ENCODE data around the gene SYT11.
"Not testable (repeated sequence)": the region's sequence is repeated elsewhere in the genome, so short reads cannot be mapped to it uniquely, and the experiment has no call there.

Gene SYT11

DNA sequence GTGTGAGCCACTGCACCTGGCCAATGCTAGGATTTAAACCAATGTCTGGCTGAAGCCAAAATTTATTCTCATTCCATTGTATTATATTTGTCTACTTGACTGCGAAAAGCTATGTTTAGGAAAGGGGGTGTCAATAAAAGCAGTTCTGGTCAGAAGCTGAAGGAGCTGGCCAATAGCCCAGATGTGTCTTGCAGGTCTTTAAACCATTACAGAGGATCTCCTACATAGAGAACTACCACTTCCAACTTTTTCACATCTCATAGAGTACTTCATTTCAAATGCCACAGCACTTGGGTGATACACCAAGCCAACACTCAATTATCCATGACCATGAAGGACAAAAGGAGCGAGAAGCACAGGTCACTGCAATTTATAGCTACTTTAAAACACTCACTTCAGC is 2.5 kb downstream of the SYT11 start:
- no peak for DNase-seq

DNA sequence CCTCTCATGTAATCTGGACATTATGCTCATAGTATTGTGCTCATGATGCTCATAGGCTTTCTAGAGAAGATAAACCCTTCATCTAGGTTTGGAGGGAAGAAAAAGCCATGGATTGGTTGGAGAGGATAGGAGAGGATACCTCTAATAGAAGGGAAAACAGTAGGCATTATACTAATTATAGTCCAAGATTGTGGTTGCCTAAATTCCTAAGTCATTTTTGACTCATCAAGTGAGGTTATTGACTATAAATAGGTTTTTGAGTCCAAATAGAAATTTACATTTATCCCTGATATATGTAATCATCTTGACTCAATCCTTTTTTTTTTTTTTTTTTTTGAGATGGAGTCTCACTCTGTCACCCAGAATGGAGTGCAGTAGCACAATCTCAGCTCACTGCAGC is 5.0 kb downstream of the SYT11 start:
- DNase-seq, result no peak

DNA sequence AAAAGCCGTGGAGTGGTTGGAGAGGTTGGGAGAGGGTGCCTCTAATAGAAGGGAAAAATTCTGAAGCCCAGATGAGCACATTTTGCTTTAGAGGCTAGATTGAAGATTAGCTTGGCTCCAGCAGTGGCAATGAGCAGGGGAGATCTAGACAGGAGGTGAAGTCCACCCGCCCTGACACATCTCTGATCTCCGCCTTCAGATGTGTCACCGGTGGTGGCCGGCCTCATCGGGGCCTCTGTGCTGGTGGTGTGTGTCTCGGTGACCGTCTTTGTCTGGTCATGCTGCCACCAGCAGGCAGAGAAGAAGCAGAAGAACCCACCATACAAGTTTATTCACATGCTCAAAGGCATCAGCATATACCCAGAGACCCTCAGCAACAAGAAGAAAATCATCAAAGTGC is 8.4 kb downstream of the SYT11 start:
- no peak for DNase-seq

DNA sequence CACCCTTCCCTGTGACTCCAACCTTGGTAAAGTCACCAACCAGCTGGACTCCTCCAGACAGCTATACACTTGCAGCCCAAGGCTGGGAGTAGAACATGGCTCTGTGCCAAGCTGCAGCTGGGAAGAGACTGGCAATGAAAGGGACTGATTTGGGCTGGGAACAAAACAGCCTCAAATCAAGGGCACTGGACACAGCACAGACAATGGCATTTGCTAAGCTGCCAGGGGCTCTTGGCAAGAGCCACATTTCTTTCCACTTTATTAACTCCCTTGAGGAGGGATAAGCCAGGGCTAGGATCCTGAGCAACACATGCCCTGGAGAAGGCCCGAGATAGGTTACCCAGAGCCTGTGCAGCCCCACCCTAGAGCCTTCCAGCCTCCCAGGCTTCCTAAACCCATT is 12.0 kb downstream of the SYT11 start:
- no peak for DNase-seq

DNA sequence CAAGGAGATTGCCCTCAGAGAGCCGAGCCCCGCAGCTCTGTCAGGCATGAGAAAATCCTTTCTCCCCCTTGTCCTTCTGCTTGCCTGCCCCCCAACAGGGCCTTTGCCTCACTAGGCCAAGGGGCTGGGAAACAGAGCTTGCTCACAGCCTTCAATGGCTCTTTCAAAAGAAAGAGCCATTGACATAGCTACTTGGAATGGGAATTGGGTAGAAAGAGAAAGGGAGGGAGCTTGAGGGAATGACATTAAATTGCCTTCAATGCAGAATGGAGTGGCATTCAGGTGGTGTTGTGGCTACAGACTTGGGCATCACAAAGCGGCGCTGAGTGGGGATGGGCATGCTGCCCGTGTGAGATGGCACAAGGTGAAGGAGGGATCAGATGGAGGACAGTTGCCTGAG is 13.2 kb downstream of the SYT11 start:
- no peak for DNase-seq

DNA sequence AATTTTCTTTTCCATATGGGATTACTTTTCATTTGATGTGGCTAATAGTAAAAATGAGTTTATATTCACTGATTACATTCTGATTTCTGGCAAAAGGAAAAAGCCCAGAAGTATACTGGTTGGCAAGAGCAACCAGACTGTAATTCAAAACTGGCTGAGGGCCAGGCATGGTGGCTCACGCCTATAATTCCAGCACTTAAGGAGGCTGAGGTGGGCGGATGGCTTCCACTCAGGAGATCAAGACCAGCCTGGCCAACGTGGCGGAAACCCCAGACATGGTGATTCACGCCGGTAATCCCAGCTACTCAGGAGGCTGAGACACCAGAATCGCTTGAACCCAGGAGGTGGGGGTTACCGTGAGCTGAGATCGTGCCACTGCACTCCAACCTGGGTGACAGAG is 14.5 kb downstream of the SYT11 start:
- DNase-seq, result no peak

DNA sequence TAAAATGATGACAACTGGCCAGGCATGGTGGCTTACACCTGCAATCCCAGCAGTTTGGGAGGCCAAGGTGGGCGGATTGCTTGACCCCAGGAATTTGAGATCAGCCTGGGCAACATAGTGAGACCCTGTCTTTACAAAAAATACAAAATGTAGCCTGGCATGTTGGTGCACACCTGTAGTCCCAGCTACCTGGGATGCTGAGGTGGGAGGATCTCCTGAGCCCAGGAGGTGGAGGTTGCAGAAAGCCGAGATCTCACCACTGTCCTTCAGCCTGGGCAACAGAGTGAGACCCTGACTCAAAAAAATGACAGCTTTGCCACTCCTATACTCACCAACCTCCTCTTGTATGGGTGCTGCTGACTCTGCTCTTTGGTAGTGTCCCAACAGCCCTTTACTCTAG is 18.6 kb downstream of the SYT11 start:
- DNase-seq, result no peak

DNA sequence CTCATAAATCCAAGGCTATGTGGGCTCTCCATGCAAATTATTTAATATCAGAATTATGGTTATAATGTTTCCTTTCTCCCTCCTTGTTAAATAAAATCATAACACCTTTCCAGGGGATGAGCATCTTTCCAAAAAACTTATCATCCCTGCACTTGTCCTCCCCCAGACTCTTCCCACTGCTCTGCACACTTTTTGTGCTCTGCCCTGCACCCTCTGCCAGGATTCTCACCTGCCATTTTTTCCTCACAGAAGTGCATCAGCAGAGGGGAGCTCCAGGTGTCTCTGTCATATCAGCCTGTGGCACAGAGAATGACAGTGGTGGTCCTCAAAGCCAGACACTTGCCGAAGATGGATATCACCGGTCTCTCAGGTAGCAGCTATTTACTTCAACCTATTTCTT is 20.9 kb downstream of the SYT11 start:
- DNase-seq, result no peak

DNA sequence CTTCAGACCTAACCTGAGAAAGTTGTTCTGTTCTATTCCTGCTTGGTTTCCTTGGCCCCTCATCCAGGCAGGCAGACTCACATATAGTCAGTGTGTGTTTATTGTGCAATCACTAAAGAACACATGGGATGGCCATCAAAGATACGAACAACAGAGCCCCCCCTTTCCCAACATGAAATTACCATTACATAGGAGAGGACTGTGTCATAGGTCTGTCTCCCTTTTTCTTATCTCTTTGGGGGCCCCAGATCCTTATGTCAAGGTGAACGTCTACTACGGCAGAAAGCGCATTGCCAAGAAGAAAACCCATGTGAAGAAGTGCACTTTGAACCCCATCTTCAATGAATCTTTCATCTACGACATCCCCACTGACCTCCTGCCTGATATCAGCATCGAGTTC is 21.6 kb downstream of the SYT11 start:
- no peak for DNase-seq

DNA sequence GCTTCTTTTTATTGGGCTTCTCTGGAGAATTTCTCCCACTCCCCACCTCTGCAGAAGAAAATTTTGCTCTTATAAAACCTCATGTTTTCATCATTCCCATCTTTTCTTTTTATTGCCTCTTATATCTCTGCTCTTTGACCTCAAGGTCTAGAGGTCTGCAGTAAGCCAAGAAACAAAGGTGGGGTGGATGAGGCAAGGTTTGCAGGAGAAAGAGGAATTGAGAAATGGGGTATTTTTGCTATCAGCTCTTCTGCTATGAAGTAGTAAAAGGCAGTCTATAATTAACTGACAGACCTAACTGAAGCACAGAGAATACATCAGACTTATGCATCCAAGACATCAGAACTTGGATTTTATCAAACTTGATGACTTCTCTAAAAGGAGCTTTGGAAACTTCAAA is 22.9 kb downstream of the SYT11 start:
- DNase-seq, result no peak

DNA sequence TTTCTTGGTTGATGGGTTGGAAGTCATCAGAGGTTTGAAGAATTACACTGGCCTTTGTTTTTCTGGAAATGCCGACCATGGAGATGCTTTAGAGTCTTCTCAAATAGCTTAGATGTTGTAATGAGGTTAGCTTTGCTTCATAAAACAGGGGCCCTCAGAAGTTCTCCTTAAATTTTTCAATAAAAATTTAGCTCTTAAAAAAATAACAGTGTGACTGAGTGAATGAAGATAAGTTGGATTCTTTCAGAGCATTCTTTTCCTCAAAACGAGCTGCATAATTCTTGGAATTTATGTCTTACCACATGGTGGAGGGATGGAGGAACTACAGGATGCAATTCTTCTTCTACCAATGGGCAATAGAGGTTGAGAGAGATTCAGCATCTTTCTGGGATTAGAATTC is 23.4 kb downstream of the SYT11 start:
- DNase-seq, result no peak

DNA sequence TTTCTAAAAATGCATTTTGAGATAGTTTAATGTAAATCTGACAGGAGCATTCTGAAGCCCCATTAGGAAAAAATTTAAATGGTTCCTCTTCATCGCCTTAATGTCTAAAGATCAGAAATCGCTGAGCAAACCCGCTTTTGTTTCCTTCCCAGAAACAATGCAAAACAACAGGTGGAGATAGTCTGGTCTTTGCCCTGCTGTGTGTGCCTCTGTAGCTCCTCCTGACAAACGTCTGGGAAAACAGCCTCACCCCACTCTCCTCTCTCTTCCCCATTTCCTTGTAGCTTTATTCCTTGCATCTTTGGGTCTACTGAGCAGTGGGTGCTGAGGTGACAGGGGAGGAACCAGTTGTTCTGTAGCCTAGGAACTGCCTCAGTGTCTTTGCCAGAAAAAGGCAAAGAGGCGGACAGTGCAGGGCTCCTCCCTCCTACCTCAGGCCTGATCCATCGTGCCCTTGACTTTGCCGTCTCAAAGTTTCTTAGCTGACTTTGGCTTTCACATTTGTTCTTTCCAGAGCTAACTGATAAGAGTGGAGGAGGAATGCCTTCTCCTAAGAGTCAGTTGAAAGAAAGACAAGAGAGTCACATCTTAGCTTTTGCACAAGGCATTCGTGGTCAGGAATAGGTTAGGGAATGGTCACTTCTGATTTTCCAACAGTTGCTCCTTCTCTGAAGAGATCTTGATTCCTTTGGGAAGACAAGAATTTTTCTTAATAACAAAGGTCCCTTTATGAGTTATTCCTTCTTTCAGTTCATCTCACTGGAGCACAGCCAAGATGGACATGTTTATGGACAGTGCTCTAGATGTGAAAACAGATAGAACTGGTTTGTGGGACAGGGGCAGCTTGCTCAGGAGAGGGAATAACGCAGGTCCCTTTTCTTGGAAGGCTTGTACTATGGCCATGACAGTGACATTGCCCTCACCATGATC is 24.9 kb downstream of the SYT11 start:
- no peak for DNase-seq

DNA sequence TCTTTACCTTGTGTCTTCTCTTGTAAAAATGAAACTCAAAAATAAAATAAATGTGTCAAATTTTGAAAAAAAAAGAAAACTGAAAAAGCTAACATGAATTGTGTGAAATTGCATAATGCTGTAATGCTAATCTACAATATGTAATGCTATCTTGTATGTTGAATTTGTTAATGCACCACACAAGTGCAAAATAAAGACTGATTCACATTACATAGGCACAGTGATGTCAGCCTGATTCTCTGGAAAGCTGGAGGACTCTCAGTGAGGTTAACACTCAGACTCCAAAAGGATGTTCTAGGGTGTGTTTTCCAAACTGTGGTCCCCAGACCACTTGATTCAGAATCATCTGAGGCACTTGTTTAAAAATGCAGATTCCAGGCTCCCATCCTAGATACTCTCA is 25.6 kb downstream of the SYT11 start:
- DNase-seq, result no peak

DNA sequence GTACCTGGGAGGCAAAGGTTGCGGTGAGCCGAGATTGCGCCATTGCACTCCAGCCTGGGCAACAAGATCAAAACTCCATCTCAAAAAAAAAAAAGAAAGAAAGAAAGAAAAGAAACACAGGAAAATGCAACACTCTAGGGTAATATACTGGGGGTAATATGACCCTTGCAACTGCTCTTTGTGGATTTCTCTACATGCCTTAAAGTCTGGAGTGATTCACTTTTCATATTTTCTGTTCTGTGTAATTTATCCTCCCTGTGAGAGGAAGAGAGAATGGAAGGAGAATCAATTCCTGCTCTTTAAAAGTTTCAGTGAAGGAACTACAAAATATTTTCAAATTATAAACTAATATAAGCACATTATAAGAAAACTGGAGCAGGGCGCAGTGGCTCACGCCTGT is 29.1 kb downstream of the SYT11 start:
- no peak for DNase-seq

DNA sequence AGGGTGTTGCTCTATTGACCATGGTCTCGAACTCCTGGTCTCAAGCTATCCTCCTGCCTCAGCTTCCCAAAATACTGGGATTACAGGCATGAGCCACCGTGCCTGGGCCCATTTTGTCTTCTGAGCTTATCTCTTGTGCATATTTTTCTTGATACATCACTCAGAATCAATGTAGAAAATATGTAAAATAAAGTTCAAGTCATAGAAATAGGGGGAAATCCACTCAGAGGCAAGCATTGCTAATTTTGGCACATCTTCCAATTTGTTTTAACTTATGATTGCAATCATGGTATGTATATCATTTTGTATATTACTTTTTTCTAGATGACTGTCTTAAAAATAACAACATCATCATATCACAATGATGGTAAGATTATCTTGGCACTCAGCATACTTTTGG is 30.2 kb downstream of the SYT11 start:
- DNase-seq, result no peak

DNA sequence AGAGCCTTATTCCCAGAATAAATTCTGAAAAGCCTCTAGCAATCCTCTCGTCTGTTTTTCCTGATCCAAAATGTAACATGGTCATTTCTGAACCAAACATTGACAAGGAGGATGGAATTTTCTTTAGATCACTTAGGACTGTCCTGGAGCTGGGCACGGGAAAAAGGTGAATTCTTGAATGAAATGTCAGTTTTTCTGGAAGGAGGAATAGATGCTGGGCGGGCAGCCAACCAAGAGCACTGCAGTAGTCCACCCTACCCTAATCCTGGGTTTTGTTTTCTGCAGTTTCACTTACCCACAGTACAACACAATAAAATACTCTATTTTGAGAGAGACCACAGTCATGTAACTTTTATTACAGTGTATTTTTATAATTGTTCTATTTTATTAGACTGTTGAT is 30.9 kb downstream of the SYT11 start:
- DNase-seq, result no peak

DNA sequence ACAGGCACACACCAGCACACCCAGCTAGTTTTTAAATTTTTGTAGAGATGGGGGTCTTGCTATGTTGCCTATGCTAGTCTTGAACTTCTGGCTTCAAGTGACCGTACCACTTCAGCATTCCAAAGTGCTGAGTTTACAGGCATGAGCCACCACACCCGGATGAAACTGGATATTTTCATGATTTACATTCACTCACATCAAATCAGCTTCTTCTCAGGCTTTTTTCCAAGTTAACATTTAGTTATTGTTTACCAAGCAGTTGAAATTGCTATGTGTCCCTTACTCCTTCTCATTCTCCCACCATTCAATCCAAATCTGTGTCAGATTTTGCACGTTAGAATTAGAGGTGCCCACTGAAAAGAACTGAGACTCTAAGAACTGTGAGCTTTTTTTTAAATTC is 33.4 kb downstream of the SYT11 start:
- DNase-seq, result no peak

DNA sequence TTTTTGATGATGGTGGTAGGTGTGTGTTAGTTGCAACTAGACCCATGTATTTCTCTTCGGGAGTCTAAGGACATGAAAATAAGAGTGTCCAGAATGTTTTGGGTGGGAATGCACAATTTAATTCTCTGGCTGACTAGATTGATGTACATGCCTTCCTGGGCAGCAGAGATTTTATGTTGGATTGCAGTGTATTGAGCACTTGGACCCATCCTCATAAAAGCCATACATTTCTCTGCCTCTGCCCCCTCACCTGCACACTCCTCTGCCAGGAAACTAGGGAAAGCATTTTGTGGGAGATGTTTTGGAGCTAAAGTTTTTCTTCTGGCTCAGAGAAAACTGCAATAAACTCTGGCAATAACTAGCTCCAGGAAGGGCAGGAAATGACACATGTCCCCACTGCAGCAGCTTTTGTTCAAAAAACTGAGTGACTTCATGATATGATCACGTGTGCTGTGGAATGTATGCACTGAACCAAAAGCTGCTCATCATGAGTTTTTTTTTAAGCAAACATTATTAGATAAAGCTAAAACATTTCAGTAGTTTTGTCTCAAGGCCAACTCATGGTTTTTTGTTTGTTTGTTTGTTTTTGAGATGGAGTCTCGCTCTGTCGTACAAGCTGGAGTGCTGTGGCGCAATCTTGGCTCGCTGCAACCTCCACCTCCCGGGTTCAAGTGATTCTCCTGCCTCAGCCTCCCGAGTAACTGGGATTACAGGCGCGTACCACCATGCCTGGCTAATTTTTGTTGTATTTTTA is 34.2 kb downstream of the SYT11 start:
- DNase-seq, result no peak

DNA sequence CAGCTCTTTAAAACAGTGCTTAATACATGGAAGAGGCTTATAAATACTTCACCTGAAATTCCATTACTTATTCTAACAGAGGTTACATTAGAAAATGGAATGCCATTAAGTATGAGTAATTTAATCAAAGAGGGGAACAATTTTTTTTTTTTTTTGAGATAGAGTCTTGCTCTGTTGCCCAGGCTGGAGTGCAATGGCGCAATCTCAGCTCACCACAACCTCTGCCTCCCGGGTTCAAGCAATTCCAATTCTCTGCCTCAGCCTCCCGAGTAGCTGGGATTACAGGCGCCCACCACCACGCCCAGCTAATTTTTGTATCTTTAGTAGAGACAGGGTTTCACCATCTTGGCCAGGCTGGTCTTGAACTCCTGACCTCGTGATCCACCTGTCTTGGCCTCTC is 36.2 kb downstream of the SYT11 start:
- not testable (repeated sequence) for DNase-seq

DNA sequence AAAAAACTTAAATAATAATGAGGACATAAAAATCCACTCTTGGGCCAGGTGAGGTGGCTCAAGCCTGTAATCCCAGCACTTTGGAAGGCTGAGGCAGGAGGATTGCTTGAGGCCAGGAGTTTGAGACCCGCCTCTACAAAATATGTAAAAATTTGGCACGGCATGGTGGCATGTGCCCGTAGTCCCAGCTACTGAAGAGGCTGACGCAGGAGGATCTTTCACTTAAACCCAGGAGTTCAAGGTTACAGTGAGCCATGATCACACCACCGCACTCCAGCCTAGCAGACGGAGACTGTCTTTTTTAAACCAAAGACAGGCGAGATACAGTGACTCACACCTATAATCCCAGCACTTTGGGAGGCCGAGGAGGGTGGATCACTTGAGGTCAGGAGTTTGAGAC is 37.1 kb downstream of the SYT11 start:
- DNase-seq, result not testable (repeated sequence)

DNA sequence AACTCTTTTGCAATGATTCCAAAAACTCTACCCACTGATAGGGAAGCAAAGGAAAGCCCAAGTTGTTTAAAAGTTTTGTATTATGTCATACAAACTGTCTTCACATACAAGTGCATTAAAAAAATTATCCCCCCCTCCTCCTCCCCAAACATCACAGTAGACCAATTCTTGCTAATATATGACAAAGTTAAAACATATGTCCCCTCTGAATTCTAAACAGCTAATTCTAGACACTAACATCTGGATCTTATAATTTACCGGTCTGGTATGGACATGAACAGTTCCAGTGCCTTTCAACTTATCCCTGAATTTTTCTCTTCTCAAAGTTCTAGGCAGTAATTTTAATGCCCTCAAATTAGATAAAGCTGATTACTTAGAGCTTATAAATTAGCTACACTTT is 38.4 kb downstream of the SYT11 start:
- DNase-seq, result no peak

DNA sequence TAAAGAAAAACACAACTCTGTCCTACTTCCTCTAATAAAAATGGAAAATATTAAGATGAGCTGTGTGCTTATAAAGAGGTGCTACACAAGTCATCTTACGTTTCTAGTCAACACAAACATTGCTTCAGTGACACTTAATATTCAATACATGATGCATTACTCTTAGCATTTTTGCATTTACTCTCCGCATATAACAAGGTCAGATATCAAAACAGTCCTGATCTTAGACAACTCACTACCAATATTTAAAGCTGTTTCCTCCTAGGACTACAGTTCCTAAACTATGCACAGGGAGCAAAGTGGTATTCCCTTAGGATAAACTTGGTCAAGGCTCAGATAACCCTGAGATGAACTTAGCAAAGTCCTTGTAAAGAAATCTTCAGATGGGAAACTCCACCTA is 39.5 kb downstream of the SYT11 start:
- DNase-seq, result no peak

DNA sequence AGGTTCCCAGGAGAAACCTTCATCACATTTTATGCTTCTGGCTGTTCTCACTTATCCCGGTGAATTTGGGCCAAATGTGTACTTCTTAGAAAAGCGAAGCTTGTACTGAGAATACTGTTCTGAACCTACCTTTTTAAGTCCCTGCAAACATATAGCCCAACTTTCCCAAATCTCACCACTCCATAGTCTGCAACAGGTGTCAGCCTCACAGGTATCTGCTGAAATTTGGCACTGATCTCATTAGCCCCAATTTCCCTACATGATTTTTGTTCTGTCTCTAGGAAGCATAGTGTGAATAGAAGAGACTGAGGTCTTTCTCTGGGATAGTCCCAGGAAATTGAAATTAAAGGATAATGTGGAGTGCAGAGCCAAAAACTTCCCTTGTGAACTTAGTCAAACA is 40.3 kb downstream of the SYT11 start:
- DNase-seq, result no peak

DNA sequence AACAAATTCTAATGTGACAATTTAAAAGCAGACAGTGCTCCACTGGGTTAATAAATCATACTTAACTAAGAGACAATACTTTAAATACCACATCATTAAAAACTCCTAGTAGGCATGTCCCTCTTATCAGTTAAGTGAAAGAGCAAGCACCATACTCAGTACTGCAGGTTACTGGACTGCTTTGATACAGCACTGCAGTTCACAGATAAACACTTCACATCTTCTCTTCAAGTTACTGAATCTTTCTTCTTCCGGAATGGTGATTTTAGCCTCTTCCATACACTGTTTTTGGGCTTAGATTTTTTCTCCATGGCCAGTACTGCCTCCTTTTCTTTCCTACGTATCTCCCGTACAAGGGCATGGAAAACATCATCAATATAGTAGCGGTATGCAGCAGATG is 40.8 kb downstream of the SYT11 start:
- no peak for DNase-seq

DNA sequence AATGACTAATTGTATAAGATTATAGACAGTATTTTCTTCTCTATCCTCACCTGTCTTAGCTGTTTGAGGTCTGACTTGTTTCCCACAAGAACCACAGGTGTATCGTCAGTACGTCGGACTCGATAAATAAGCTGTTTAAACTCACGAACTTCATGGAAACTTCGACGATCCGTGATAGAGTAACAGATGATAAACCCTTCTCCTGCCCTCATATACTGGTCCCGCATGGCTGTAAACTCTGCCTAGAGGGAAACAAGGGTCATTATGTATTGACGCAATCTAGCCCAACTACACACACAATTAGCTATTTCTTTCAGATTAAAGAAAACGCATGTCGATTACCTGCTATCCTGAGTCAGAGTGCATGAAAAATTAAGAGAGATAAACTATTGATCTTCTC is 44.9 kb downstream of the SYT11 start:
- DNase-seq, result no peak

Data from activated CD4-positive, alpha-beta T cell treated with anti-CD3 and anti-CD28 coated beads, Interleukin-2, amount 50 U/mL, for 4 hours (primary cell).